KMS-11 (cell line): Measurements from ENCODE around the gene DCP1A.
"Not testable (repeated sequence)": the region's sequence is repeated elsewhere in the genome, so short reads cannot be mapped to it uniquely, and the experiment has no call there.

Experiments
- H2AFZ ChIP-seq: fragments of 200-600 bp; sonication (generic); 2 replicates; pipeline ENCODE4 v1.6.1; 2016; ENCODE audit warnings: antibody characterized with exemption, mixed run types, low read depth
- H3K27ac ChIP-seq: fragments of 200-600 bp; sonication (generic); 2 replicates; pipeline ENCODE4 v1.6.1; 2016; ENCODE audit warnings: mild to moderate bottlenecking, mixed run types
- H3K27me3 ChIP-seq: fragments of 200-600 bp; sonication (generic); 2 replicates; pipeline ENCODE4 v1.6.1; 2017; ENCODE audit warnings: mild to moderate bottlenecking, low read depth, mixed run types, moderate library complexity; ENCODE audit not compliant: insufficient read depth
- H3K36me3 ChIP-seq: fragments of 200-600 bp; sonication (generic); 2 replicates; pipeline ENCODE4 v1.6.1; 2017; ENCODE audit warnings: mild to moderate bottlenecking, mixed run types; ENCODE audit not compliant: insufficient read depth
- H3K4me1 ChIP-seq: fragments of 200-600 bp; sonication (generic); 2 replicates; pipeline ENCODE4 v1.6.1; 2016; ENCODE audit warnings: mild to moderate bottlenecking, low read depth, mixed run types; ENCODE audit not compliant: poor library complexity, severe bottlenecking
- H3K4me2 ChIP-seq: fragments of 200-600 bp; sonication (generic); 2 replicates; pipeline ENCODE4 v1.7.0; 2016; ENCODE audit warnings: mild to moderate bottlenecking, mixed run types
- H3K4me3 ChIP-seq: fragments of 200-600 bp; sonication (generic); IDR thresholded peaks from 2 replicates; pipeline ENCODE4 v1.6.1; 2017; ENCODE audit warnings: low read depth, low read length, mixed read lengths; ENCODE audit not compliant: insufficient read depth
- H3K79me2 ChIP-seq: fragments of 200-600 bp; sonication (generic); 2 replicates; pipeline ENCODE4 v1.6.1; 2016; ENCODE audit warnings: low read depth, mixed run types; ENCODE audit not compliant: insufficient read depth
- H3K9ac ChIP-seq: fragments of 200-600 bp; sonication (generic); 2 replicates; pipeline ENCODE4 v1.6.1; 2016; ENCODE audit warnings: mild to moderate bottlenecking, mixed run types
- H4K20me1 ChIP-seq: fragments of 200-600 bp; sonication (generic); 2 replicates; pipeline ENCODE4 v1.6.1; 2016; ENCODE audit warnings: mild to moderate bottlenecking, mixed run types; ENCODE audit not compliant: insufficient read depth
- CTCF ChIP-seq: fragments of 200-600 bp; sonication (generic); conservative IDR thresholded peaks from 2 replicates; pipeline ENCODE4 v1.6.1; 2017; ENCODE audit warnings: low read depth, mild to moderate bottlenecking, antibody characterized with exemption, low read length, moderate library complexity, mixed read lengths

The DCP1A gene

GRCh38 chr3:53255775-53256703 is 91.3 kb downstream of the DCP1A start, which contains the start of gene TKT:
TKT (minus strand) TSS chr3:53256022; CDS start chr3:53255942, 80 bp downstream.
- Histone ChIP-seq H3K27me3 (no peaks in the 10 kb centered on the region), H3K79me2 (peaks cover 45% of the 10 kb centered on the region), H3K4me3 (peak within 1 kb of the TSS; percentile 56), H3K4me2 (peak within 1 kb of the TSS; percentile 80), H2AFZ (peak within 1 kb of the TSS; percentile 22; the same call in 1 of the 2 replicates), H3K4me1 (peaks cover 38% of the 10 kb centered on the region), H3K36me3 (no peaks in the 10 kb centered on the region), H4K20me1 (peaks cover 22% of the 10 kb centered on the region), H3K27ac (peak within 1 kb of the TSS; percentile 71), H3K9ac (peak within 1 kb of the TSS; percentile 90)
- no peak for TF ChIP-seq CTCF

DNA sequence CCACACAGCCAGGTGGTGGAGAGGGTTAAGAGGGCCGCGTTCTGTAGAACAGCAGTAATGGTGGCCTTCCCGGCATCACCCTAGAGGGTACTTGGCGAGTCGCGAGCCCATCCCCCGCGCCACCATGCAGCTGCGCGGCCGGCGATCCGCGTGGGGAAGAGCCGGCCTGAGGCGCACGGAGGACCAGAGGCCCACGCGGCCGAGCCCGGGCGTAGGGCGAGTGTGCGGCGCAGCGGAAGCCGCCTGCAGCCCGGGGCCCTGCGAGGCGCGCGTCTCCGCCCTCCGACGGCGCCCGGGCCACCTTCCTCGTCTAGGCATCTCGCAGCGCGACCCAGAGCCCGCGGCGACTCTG is 91.9 kb downstream of the DCP1A start:
- peaks cover 45% of the 10 kb centered on the region for H3K4me1 ChIP-seq
- H3K27me3 ChIP-seq, result no peaks in the 10 kb centered on the region
- peak overlapping the region; percentile 80 for H3K4me2 ChIP-seq
- peak overlapping the region; percentile 71 for H3K27ac ChIP-seq
- H3K4me3 ChIP-seq, result peak overlapping the region; percentile 56
- H3K79me2 ChIP-seq, result peaks cover 51% of the 10 kb centered on the region
- peaks cover 28% of the 10 kb centered on the region for H4K20me1 ChIP-seq
- TF ChIP-seq CTCF, result no peak
- H2AFZ ChIP-seq, result peak overlapping the region; percentile 22; the same call in 1 of the 2 replicates
- H3K36me3 ChIP-seq, result no peaks in the 10 kb centered on the region
- H3K9ac ChIP-seq, result peak overlapping the region; percentile 90

- H3K79me2 ChIP-seq, result peaks cover 58% of the 10 kb centered on the region
- peak overlapping the region; percentile 71 for H3K27ac ChIP-seq
- H3K27me3 ChIP-seq, result no peaks in the 10 kb centered on the region
- H3K4me3 ChIP-seq, result peak overlapping the region; percentile 56
- H4K20me1 ChIP-seq, result peaks cover 34% of the 10 kb centered on the region
- no peak overlapping the region for H2AFZ ChIP-seq
- H3K9ac ChIP-seq, result peak overlapping the region; percentile 90
- TF ChIP-seq CTCF, result no peak
- no peaks in the 10 kb centered on the region for H3K36me3 ChIP-seq
- peaks cover 50% of the 10 kb centered on the region for H3K4me1 ChIP-seq
- peak overlapping the region; percentile 80 for H3K4me2 ChIP-seq
Measured at GRCh38 chr3:53254509-53255422, 92.6 kb downstream of the DCP1A start.

GRCh38 chr3:53253707-53254508 is 93.4 kb downstream of the DCP1A start:
- H3K4me2 ChIP-seq, result peak overlapping the region; percentile 80
- peak overlapping the region; percentile 90; the same call in 1 of the 2 replicates for H3K9ac ChIP-seq
- no peak for TF ChIP-seq CTCF
- H3K36me3 ChIP-seq, result no peaks in the 10 kb centered on the region
- no peak overlapping the region for H3K4me3 ChIP-seq
- H3K4me1 ChIP-seq, result peaks cover 50% of the 10 kb centered on the region
- peaks cover 66% of the 10 kb centered on the region for H3K79me2 ChIP-seq
- peaks cover 36% of the 10 kb centered on the region for H4K20me1 ChIP-seq
- H3K27ac ChIP-seq, result peak overlapping the region; percentile 71; the same call in 1 of the 2 replicates
- H3K27me3 ChIP-seq, result no peaks in the 10 kb centered on the region
- H2AFZ ChIP-seq, result no peak overlapping the region

DNA sequence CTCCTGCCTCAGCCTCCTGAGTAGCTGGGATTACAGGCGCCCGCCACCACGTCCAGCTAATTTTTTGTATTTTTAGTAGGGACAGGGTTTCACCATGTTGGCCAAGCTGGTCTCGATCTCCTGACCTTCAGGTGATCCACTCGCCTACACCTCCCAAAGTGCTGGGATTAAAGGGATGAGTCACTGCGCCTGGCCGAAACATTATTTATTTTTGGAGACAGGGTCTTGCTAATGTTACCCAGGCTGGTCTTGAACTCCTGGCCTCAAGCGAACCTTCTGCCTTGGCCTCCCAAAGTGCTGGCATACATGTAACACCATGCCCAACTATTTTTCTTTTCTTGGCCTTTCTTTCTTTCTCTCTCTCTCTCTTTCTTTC is 94.4 kb downstream of the DCP1A start:
- H3K79me2 ChIP-seq, result peaks cover 76% of the 10 kb centered on the region
- H3K4me1 ChIP-seq, result peaks cover 50% of the 10 kb centered on the region
- H3K4me2 ChIP-seq, result peak overlapping the region; percentile 80; the same call in 1 of the 2 replicates
- not testable (repeated sequence) for H3K9ac ChIP-seq, H3K4me3 ChIP-seq, H3K36me3 ChIP-seq, H3K27ac ChIP-seq, H2AFZ ChIP-seq, H3K27me3 ChIP-seq
- H4K20me1 ChIP-seq, result peaks cover 45% of the 10 kb centered on the region
